HTR-8/SVneo (cell line): Measurements from ENCODE around the gene POLDIP2.
A peak's percentile ranks its signal among the peaks of the same experiment; 100 is the strongest.

Experiments used
- DNase-seq: peaks from one replicate; pipeline ENCODE4 v3.0.0; 2011; ENCODE audit warnings: low spot score, mixed read lengths; ENCODE audit not compliant: insufficient read length
- FAIRE-seq: peaks from 2 replicates; lab custom pipeline; 2011; peaks lifted over from hg19 to GRCh38; lab: Jason Lieb, UNC

Gene POLDIP2

DNA sequence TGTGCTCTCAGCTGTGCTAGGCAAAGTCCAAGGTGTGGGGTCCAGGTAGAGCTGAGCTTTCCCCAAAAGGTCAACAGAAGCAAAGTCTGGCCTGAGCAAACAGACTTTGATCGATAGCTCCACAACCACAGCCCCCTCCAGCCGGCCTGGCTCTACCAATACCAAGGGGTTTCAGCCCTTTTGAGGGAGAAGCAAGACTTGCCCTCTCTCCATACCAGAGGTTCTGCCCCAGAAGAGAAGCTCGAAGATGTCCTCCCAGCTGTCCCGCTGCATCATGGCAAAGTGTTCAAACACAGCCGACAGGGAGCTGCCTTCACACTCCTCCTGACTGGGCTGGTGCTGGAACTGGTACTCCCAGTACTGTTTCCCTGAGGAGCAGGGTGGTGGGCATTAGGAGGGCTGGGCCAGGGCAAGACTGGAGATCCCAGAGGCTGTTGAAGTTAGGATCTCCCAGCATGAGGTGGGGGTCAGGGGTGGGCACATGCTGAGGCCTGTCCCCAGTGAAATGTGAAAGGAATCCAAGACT is 11.0 kb upstream of the POLDIP2 start:
- DNase-seq, result no peak
- no peak for FAIRE-seq

DNA sequence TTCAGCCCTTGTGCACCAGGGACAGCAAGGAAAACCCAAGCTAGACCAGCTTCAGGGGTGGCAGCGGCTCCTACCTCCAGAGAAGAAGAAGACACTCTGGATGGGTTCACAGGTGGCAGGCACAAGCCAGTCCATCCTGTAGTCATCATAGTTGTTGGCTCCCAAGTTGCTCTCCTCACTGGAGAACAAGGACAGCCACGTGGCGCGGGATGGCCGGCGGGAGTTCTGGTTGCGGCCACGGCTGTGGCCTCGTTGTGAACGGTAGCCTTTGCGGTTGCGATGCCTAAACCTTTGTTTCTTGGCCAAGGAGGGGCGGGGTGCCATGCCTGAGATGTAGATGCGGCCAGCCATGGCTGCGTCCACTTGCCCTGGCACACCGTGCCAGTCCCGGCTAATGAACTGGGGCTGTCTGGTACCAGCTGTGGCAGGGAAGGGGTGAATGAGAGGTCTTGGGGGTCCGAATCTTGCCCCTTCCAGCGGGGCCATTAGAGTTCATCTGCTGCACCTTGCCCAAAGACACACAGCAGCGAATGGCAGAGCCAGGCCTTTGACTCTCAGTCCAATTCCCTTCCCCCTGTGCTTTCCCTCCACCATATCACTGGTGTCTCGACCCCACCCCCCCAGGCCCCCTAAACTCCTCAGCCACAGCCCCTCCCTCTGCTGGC is 10.4 kb upstream of the POLDIP2 start:
- FAIRE-seq, result no peak

DNA sequence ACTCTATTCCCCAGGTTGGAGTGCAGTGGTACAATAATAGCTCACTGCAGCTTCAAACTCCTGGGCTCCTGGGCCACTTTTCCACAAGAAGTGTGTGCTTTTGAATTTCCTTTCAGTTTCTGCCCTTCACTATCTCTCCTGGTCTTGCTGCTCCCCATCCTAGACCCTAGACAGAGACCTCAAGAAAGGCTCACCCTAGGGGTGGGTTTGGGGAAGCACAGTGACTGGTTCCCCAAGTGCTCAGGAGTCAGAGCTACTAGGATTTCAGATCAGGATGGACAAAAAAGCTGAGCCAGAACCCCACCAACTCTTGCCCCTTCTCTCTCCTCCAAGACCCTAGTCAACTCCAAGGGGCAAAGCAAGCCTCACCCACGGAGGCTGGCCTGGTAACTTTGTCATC is 9.3 kb upstream of the POLDIP2 start:
- DNase-seq (no peak), FAIRE-seq (no peak)

More for the DNA sequence above, 10.4 kb upstream of the POLDIP2 start:
- no peak for DNase-seq

DNA sequence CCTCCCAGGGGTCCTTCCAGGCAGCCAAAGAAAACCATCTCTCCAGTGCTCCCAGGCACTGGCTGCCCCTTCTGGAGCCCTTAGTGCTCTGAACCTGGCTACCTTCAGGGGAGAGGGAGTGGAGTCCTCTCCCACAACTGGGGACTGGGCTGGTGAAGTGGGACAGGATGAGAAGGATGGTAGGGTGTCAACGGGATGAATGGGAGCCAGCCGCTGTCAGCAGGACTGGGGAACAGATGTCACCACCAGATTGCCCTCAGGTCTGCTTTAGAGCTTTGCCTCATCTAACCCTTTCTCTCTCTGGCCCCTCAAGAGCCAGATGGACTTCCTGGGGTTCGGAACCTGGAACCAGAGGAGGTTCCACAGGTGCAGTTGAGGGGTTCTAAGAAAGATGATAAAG is 8.2 kb upstream of the POLDIP2 start:
- DNase-seq (no peak), FAIRE-seq (no peak)

DNA sequence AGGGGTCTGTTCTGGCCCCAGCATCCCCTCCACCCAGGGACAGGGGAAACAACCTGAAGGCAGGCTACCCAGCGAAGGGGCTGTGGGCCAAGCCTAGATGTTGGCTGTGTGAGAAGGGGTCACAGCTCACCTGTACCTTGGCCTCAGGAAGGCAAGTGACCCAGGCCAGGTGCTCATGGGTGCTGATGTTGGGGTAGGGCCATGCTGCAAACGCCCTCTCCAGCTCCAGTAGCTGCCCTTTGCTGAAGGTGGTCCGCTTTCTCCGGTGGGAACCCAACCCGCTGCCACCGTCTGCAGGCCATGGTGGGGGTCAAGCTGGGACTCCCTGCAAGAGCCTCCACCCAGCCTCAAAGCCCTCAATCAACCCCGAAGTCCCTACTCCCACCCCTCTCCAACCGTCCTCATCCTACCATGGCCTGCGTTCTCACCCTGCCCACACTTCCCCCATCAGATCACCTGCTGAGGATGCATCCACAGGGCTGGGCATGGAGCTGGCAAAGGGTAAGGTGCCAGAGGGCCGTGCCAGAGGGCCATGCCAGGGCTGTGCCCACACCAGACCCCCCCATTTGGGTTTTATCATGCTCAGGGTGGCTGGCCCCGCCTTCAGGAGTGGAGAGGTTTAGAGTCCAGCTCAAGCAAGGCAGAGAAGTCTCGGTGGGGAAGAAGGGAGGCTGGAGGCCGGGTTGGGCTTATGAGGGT is 7.5 kb upstream of the POLDIP2 start, which contains the start of gene SEBOX:
Gene SEBOX (minus strand): TSS at position 535 of the 699 bp plus-strand sequence. CDS start 48 bp downstream, at position 487.
- FAIRE-seq, result no peak
- DNase-seq, result no peak

DNA sequence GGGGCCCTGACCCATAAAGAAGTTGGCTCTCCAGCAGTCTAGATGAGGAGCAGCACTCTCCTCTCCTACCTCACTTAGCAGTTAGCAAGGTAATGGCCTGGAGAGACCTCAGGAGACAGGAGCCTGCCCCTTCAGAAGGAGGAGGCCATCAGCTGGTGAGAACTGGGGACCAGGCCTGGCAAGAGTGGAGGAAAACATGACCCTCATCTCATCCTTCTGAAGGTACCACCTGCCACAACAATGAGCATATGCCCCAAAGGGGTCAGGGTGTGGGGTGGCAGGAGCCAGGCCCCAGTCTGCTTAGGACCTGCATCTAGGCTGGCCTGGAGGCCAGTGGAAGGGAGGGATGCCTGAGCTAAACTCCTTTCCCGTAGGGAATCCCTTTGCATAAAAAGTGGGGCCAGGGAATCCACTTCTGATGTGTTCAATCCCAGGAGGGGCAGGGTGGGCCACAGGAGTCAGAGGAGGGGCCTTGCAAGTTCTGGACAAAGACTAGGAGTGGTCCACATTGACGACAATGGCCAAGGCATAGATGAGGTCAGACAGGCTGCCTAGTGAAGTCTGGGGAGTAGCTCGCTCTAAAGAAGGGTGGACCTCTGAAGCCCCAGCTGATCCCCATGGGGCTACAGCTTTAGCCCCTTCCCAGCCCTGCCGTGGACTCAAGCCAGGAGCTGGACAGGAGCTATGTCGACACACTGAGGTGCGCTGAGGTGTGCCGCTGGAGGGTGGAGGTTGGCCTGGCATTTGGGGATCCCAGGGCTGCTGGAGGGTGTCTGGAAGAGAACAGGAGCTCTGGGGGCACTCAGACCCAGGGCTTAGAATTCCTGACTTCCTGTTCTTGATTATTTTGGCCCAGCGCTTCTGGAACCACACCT is 6.7 kb upstream of the POLDIP2 start:
- FAIRE-seq (no peak), DNase-seq (no peak)

DNA sequence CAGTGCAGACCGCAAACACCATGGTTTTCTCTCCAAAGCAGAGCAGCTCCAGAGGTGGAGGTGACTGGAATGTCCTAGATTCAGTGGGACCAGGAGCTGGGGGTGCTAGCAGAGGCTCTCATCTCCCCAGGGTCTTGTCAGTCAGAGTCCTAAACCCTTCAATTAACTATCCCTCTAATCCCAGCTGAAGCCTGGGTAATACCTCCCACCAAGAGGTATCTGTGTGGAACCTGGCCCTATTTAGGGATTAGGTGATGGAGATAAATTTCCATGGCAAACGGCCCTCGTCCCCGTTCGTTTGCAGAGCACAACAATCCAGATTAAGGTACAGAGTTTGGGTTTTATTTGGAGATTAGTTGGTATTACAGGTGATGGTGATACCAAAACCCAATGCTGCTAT is 5.9 kb upstream of the POLDIP2 start:
- FAIRE-seq (no peak), DNase-seq (no peak)

DNA sequence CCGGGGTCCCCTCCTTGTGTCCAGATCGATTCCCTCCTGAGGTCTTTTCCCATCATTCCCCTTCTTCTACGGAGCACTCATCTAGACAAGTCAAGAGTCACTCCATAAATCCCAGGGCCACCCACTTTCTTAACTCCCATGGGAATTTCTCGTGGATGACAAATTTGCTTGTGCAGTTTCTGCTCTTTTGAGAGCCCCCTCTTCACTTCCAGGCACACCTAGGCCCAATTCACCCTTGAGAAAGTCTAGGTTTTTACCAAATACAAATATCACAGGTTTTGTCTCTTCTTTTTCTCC is 522 bp upstream of the POLDIP2 start:
- DNase-seq, result no peak
- no peak for FAIRE-seq

DNA sequence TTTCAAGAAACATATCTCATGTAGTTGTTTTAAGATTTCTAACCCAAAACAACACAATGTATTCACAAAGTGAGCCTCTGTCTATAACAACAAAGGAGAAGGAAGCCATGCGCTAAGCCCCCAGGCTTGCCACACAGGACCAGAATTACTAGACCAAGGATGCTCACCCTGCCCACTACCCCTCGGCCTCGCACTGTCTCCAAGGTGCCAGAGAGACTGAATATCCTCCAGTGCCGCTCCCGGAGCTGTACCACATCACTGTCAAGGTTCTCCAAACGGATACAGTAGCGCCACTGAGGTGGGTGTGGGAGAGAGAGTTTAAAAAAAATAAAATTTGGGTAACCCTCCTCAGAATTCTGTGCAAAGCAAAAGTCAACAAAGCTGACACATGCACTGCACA is 7.1 kb downstream of the POLDIP2 start:
- DNase-seq (no peak), FAIRE-seq (no peak)

DNA sequence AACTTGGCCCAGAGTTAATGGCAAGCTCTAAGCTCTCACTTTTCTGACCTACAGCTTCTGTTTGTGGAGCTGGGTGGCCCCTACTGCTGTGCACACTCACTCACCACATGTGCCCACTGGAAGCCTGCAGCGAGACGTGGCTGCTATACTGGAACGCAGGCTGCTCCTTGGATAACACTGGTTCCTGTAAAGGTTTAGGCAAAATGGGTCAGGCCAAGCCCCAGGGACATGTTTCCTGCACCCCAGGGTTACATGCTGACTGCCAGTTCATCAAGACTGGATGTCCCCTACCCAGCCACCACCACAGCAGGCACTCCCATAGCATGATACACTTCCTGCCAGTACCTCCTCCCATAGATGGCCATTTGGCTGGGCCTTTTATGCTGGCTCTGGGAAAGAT is 8.3 kb downstream of the POLDIP2 start:
- no peak for FAIRE-seq
- DNase-seq, result no peak

DNA sequence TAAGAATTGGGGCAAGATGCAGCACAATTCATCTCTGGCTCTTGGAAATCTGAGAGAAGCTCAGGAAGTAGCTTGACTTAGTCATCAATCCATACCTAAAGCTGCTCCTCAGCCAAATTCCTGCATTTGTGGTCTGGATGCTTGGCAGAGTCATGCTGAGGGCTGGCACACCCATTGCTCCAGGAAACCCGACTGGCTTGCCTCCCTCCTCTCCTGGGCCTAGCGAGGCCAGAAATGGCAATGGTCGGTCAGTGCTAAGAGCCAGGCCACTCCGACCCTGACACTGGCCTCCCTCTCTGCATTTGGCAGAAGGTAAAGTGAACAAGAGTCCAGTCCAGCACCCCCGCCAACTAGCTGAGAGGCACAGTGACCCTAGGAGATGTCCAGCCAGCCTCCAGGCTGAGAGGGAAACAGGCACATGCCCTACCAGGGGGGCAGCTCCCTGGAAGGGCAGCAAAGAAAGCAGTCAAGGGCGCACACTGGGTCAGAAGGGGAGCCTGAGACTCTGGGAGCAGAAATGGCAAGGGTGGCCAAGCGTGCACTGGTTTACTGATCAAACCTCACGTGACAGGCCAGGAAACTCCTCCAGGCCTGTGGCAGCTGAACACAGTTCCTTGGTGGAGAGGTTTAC is 10.0 kb downstream of the POLDIP2 start:
- DNase-seq (peak; percentile 71), FAIRE-seq (no peak)

DNA sequence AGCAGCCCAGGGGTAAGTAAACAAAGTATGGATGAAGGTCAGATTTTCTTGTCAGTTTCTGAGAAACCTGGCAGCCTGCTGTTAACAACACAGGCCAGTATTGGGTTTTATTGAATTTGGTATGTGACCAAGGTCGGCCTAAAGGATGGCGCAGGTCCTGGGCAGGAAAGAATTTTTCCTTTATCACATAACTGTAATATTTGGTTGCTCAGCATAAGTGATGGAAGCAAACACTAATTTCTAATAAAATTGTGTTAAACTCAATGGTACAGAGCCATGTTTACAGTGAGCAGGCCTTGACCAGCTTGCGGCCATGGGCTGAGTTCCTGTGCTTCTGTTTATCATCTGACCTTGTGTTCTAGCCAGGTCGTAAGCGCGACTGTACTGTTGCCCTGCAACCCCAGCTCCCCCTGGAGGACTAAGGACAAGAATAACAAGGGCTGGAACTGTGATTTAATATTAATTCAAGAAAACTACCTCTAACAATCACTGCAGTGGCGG is 10.5 kb downstream of the POLDIP2 start:
- DNase-seq (no peak), FAIRE-seq (no peak)

DNA sequence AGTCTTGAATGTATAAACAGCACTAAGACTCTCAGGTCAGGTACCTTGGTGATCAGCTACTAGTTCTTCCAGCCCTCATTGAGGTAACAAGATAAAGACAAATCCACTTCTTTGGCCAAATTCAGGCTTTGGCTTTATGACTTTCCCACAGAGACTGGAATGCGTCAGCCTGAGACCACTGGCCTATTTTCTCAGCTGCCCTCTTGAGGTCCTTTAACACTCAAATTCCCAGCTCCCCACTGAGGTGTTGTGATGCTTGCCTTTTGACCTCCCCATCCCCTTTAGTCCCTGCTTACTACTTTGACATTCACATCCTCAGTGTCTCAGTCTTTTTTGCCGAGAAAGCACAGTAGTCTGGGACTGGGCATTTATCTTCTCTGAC is 11.1 kb downstream of the POLDIP2 start:
- FAIRE-seq, result no peak
- DNase-seq, result no peak

DNA sequence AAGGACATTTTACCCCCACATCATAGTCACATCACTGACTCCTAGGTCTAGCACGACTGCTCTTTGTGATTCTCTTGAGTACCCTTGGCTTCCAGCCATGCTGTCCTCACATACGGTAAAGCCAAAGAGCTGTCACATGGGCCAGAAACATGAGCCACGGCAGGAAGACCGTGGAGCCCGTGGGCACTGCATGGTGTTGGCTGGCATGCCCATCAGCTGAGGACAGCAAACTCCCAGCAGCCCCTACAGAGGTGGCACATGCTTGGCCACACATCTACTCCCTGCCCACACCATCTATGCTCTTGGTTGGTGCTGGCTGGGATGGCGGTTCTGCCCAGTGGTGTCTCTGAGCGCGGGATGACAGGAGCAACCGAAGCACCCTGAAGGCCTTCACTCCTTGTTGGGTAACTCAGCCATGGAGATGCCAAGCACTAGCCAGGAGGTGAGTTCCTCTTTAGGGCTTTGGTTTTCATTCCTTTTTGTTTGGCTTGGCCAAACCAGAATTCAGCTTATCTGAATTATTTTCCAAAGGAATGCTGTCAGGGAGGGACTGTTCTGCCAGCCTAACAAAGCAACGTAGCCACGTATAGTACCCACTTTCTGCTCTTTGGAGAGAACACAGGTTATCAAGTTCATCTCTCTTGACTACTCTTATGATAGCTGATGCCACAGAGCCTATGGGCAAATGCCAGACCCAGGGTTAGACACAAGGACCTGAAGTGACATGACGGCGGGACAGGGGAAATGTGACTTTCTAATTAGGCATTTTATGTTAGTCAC is 11.7 kb downstream of the POLDIP2 start:
- FAIRE-seq (peak; percentile 60), DNase-seq (no peak)

DNA sequence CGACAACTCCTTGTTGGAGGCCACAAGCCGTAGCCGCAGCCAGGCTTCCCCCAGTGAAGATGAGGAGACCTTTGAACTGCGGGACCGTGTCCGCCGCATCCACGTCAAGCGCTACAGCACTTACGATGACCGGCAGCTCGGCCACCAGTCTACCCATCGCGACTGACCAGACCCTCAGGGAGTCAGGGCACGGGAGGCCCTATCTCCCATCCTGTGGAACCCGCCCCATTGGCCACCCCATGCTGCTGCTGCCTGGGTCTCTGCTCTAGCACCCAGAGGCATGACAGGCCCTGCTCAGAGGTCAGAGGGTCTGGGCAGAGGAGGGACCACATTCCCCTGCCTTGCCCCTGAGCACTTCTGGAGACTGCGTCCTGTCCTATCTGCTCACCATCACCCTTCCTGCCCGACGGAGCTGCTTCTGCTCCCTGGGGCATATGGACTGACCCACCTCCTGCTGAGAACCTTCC is 12.9 kb downstream of the POLDIP2 start:
- no peak for FAIRE-seq

DNA sequence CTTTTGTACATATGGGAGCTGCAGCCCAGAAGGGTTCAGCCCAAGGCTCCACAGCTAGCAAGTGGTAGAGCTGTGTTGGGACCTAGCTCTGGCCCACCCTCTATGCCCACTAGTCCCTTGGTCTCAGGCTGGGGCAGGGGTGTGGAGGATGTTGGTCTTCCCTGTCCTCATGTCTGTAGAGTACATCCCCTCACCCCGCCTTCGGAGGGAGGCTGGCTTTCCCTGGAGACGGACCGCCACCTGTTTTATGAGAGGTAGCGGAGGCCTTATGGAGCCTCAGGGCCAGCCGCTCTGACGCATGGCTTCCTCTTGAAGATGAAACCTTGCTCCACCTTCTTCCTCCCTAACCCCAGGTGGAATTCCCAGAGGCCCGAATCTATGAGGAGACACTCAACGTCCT is 13.3 kb downstream of the POLDIP2 start:
- FAIRE-seq (no peak), DNase-seq (no peak)

More for the DNA sequence above, 12.9 kb downstream of the POLDIP2 start:
- no peak for DNase-seq

DNA sequence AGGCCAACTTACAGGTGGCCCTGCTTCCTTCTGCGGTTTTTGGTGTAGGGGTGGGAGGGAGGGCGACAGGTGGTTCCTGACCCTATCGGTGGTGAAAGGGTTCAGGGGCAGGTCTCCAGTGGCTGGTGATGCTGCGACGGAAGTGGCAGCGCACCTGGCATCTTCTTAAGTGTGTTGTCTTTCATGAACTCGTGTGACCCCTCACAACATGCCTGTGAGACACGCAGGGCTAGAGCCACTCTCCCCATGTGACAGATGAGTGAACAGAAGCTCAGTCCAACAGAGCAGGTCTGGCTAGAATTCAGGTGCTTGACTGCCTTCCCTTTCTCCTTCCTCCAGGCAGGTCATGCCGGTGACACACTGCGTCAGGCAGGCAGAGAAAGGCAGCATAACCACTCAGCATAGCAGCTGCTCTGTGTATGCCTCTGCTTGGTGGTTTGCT is 13.8 kb downstream of the POLDIP2 start:
- DNase-seq, result no peak
- peak; percentile 60 for FAIRE-seq

DNA sequence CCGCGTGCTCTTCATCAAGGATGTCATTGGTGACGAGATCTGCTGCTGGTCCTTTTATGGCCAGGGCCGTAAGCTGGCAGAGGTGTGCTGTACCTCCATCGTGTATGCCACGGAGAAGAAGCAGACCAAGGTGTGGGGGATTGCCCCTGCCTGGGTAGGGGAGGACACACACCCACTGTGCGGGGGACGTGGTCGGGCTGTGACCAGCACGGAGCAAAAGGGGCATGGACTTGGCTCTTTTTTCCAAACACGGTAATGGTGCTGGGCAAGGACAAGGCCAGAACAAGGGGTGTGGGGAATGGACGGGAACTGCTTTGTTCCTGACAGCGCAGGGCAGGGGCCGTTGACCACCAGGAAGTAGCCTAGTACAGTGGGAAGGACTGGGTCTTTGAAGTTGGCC is 15.0 kb downstream of the POLDIP2 start:
- DNase-seq (no peak), FAIRE-seq (peak; percentile 20)

DNA sequence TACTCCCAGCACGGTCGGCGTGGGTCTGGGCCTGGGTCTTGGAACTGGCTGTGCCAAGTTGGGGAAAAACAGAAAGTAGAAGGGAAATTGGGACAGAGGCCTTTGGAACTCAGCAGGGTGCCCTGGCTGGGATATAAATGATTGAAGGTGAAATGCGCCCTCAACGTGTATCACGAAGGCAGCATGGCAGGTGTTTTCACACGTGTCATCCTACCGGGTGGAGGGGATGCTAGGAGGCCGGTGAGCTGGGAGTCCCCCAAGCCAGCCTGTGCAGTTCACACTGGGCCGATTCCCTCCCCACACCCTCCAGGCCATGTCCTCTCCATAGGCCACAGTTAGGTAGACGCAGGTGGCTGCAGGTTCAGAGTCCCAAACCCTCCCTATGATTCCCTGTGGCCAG is 15.8 kb downstream of the POLDIP2 start:
- DNase-seq (no peak), FAIRE-seq (no peak)
